ENCODE measurements around the gene NXPH2. TPM values are rescaled to one million over a fixed set of nuclear protein-coding genes. Genes with fewer than 3 reads are reported as not detected.

Gene NXPH2
- total RNA-seq, 1 donor, result not detected

- Histone ChIP-seq H3K4me2 (ENCODE audit: insufficient read depth, low read length) (no peak overlapping the region), H2AFZ (ENCODE audit: low read length) (no peak overlapping the region), H3K4me3 (ENCODE audit: insufficient read depth, low read length) (no peak overlapping the region), H3K79me2 (ENCODE audit: insufficient read depth, low read length) (no peaks in the 10 kb centered on the region), H3K27ac (ENCODE audit: low read depth, low read length) (no peak overlapping the region), H3K36me3 (ENCODE audit: insufficient read depth, low read length) (no peaks in the 10 kb centered on the region), H3K4me1 (ENCODE audit: insufficient read depth, low read length) (no peaks in the 10 kb centered on the region), H4K20me1 (ENCODE audit: insufficient read depth, low read length) (no peaks in the 10 kb centered on the region), H3K9me3 (ENCODE audit: low read depth, low read length) (no peaks in the 10 kb centered on the region), H3K27me3 (ENCODE audit: insufficient read depth, low read length) (no peaks in the 10 kb centered on the region)
- DNase-seq (ENCODE audit: insufficient read length, low spot score, missing footprints), result no peak
- TF ChIP-seq CTCF (IDR thresholded peaks at IDR 0.05; ENCODE audit: extremely low read depth, low read depth, low read length), result no peak
Measured at GRCh38 chr2:138794724-138795123, 14.5 kb upstream of the NXPH2 start.

- H3K27ac ChIP-seq (ENCODE audit: low read depth, low read length), result no peak overlapping the region
- no peaks in the 10 kb centered on the region for H3K9me3 ChIP-seq (ENCODE audit: low read depth, low read length)
- H3K4me3 ChIP-seq (ENCODE audit: insufficient read depth, low read length), result no peak overlapping the region
- H3K4me1 ChIP-seq (ENCODE audit: insufficient read depth, low read length), result no peaks in the 10 kb centered on the region
- no peaks in the 10 kb centered on the region for H4K20me1 ChIP-seq (ENCODE audit: insufficient read depth, low read length)
- H3K27me3 ChIP-seq (ENCODE audit: insufficient read depth, low read length), result peaks cover 8% of the 10 kb centered on the region
- H3K4me2 ChIP-seq (ENCODE audit: insufficient read depth, low read length), result no peak overlapping the region
- H3K79me2 ChIP-seq (ENCODE audit: insufficient read depth, low read length), result no peaks in the 10 kb centered on the region
- peak; percentile 70 for TF ChIP-seq CTCF (IDR thresholded peaks at IDR 0.05; ENCODE audit: extremely low read depth, low read depth, low read length)
- no peak for DNase-seq (ENCODE audit: insufficient read length, low spot score, missing footprints)
- H2AFZ ChIP-seq (ENCODE audit: low read length), result no peak overlapping the region
- H3K36me3 ChIP-seq (ENCODE audit: insufficient read depth, low read length), result no peaks in the 10 kb centered on the region
Measured at GRCh38 chr2:138787053-138787666, 7.0 kb upstream of the NXPH2 start.

- no peaks in the 10 kb centered on the region for H3K79me2 ChIP-seq (ENCODE audit: insufficient read depth, low read length)
- H3K4me3 ChIP-seq (ENCODE audit: insufficient read depth, low read length), result no peak overlapping the region
- no peak overlapping the region for H2AFZ ChIP-seq (ENCODE audit: low read length)
- no peak overlapping the region for H3K27ac ChIP-seq (ENCODE audit: low read depth, low read length)
- H3K4me2 ChIP-seq (ENCODE audit: insufficient read depth, low read length), result no peak overlapping the region
- no peaks in the 10 kb centered on the region for H3K36me3 ChIP-seq (ENCODE audit: insufficient read depth, low read length)
- H3K9me3 ChIP-seq (ENCODE audit: low read depth, low read length), result no peaks in the 10 kb centered on the region
- peaks cover 4% of the 10 kb centered on the region for H3K4me1 ChIP-seq (ENCODE audit: insufficient read depth, low read length)
- no peak for DNase-seq (ENCODE audit: insufficient read length, low spot score, missing footprints)
- TF ChIP-seq CTCF (IDR thresholded peaks at IDR 0.05; ENCODE audit: extremely low read depth, low read depth, low read length), result no peak
- peaks cover 41% of the 10 kb centered on the region for H3K27me3 ChIP-seq (ENCODE audit: insufficient read depth, low read length)
- no peaks in the 10 kb centered on the region for H4K20me1 ChIP-seq (ENCODE audit: insufficient read depth, low read length)
Measured at GRCh38 chr2:138782383-138782782, 2.2 kb upstream of the NXPH2 start.

GRCh38 chr2:138780908-138781307 is 718 bp upstream of the NXPH2 start:
- H3K9me3 ChIP-seq (ENCODE audit: low read depth, low read length), result no peaks in the 10 kb centered on the region
- no peaks in the 10 kb centered on the region for H3K36me3 ChIP-seq (ENCODE audit: insufficient read depth, low read length)
- peaks cover 4% of the 10 kb centered on the region for H3K4me1 ChIP-seq (ENCODE audit: insufficient read depth, low read length)
- no peak for TF ChIP-seq CTCF (IDR thresholded peaks at IDR 0.05; ENCODE audit: extremely low read depth, low read depth, low read length)
- H3K4me2 ChIP-seq (ENCODE audit: insufficient read depth, low read length), result no peak overlapping the region
- DNase-seq (ENCODE audit: insufficient read length, low spot score, missing footprints), result no peak
- no peaks in the 10 kb centered on the region for H3K79me2 ChIP-seq (ENCODE audit: insufficient read depth, low read length)
- H3K4me3 ChIP-seq (ENCODE audit: insufficient read depth, low read length), result no peak overlapping the region
- no peak overlapping the region for H2AFZ ChIP-seq (ENCODE audit: low read length)
- H3K27me3 ChIP-seq (ENCODE audit: insufficient read depth, low read length), result peaks cover 41% of the 10 kb centered on the region
- H4K20me1 ChIP-seq (ENCODE audit: insufficient read depth, low read length), result no peaks in the 10 kb centered on the region
- no peak overlapping the region for H3K27ac ChIP-seq (ENCODE audit: low read depth, low read length)
